ENCODE results near the gene RGS7.
"Not testable (repeated sequence)": the region's sequence is repeated elsewhere in the genome, so short reads cannot be mapped to it uniquely, and the experiment has no call there.

RGS7 gene

DNA sequence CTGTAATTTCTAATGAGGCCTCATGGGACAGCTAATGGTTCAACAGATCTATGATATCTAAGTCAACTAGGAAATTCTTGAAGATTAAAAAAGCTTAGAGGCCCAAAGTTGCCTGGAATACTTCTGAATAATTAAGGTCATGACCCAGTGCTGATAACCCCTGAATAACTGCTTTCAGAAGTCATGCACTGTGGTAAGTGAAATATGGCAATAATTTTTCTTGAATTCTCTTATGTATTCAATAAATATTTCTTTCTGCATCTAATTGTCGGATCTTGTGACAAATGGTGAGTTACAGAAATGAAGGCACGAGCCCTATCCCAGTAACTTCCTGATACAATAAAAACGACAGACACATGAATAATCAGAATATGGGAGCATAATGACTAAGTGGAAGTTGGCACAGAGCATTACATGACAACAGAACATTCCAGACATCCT lies 525.8 kb downstream of the RGS7 start:
- peak; percentile 79 for DNase-seq (ENCODE audit: low spot score)

DNA sequence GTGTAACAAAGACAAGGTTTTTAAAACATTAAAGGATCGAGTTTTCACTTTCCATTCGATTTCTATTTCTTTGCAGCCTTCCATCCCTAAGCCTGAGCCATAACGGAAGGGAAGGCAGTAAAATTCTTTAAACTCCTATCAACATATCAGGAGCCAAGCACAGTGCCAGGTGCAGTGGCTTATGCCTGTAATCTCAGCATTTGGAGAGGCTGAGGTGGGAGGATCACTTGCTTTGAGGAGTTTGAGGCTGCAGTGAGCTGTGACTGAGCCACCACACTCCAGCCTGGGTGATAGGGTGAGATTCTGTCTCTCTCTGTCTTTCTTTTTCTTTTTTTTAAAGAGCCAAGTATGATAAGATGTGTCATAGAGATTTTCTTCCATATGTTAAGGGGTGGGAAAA lies 527.5 kb downstream of the RGS7 start:
- no peak for DNase-seq (ENCODE audit: low spot score)

DNA sequence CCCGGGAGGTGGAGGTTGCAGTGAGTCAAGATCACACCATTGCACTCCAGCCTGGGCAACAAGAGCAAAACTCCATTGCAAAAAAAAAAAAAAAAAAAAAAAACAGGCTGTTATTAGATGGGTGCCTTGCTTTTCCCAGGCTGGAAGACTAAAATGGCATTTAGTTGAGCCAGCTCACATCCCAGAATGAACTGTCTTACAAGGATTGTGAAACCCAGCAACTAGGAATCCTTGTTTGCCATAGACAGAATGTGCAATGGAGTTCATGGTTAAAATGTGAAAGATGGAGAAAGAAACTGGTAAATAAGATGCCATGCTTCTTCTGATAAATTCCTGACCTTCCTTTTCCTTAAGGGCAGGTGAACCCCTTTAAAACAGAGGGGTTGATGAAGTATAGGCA lies 529.2 kb downstream of the RGS7 start:
- peak; percentile 20 for DNase-seq (ENCODE audit: low spot score)

DNA sequence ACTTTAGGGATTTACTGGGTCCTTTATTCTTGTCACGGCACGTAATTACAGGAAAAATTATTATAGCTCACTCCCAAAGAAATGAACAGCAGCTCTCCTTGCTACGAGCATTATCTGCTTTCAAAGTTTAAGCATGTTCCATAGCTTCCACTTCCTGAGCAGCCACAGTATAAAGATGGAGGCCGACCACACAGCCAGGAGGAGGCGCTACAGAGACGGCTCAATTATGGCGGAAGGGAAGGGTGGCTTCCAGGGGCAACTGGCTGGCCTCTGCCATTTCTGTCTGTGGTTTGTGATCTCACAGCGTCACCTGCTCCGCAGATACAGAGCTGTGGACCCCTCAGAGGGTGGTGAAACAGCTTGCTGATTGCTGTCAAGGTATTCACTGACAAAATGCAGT lies 532.8 kb downstream of the RGS7 start:
- no peak for DNase-seq (ENCODE audit: low spot score)

DNA sequence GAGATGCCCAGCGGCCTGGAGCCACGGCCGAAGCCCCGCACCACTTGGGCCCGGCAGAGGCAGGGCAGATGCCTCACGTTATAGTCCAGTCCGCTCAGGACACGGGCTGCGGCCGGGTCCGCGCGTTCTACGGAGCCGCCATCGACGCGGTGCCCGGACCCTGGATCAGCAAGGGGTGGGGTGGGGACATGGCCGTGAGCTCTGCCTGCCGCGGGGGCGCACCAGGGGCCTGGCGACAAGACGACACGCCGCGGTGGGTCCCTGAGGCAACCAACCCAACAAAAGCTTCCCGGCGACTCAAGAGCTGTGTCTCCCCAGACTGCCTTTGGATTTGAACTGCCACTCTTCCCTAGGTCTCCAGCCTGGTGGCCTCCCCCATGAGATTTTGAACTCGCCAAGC lies 533.6 kb downstream of the RGS7 start:
- DNase-seq (ENCODE audit: low spot score): no peak

DNA sequence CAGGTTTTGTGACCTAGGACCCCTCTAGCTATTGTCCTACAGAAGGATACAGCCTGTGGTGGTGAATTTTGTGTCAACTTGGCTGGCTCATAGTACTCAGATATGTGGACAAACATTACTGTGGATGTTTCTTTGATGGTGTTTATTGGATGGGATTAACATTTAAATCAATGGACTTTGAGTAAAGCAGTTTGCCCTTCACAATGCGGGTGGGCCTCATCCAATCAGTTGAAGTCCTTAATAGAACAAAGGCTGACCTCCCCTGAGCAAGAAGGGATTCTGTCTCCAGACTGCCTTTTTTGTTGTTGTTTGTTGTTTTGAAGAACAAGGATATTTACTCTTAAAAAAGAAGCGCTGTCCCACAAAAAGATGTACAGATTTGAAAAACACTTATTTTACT lies 535.1 kb downstream of the RGS7 start:
- no peak for DNase-seq (ENCODE audit: low spot score)

DNA sequence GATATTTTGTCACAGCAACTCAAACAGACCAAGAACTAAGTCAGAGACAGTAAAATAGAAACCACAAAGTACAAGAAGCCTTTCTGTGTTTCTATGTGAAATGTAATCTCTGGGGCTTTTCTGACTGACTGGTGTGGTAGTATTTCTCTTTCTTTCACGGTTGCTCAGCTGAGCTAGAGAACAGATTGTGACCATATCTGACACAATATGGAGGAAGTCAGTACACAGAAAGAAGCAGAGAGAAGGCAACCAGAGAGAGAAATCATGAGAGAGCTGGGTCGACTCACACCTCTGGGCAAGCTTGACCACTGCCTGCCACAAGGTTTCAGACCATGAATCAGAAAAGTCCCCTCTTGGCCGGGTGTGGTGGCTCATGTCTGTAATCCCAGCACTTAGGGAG lies 536.2 kb downstream of the RGS7 start:
- no peak for DNase-seq (ENCODE audit: low spot score)

DNA sequence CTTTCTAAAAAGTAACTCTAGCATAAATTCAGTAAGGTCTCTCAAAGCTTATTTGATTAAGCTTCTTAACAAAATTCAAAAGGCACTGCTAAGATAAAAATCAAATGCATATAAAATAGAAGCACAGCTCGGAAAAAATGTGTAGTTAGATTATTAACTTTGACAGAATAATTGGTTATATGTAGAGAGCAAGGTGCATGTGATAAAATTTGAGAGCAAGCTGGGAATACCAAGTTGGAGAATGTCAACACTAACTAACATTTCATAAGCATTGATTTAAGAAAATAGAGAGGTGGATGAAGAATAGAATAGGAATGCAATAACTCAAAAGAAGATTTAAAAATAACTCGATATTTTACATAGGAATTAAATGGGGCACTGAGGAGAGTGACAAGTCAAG lies 540.5 kb downstream of the RGS7 start:
- DNase-seq (ENCODE audit: low spot score): no peak

DNA sequence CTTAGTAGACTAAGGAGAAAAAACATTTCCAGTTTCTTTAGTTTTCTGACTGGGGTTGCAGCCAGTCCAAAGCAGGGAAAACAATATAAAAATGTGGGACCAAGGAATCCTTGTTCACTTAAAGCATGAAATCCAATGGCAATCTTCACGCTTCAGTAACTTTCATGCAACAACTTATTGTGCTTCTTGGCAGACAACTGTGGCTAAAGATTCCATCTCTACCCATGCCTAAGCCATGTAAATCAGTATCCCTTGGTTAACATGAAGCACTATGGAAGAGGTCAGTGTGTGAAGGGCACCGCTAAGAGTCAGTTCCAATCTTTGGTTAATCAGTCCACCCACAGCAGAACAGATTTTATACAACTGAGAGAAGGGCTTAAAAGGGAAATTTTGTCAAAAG lies 543.3 kb downstream of the RGS7 start:
- DNase-seq (ENCODE audit: low spot score): no peak

DNA sequence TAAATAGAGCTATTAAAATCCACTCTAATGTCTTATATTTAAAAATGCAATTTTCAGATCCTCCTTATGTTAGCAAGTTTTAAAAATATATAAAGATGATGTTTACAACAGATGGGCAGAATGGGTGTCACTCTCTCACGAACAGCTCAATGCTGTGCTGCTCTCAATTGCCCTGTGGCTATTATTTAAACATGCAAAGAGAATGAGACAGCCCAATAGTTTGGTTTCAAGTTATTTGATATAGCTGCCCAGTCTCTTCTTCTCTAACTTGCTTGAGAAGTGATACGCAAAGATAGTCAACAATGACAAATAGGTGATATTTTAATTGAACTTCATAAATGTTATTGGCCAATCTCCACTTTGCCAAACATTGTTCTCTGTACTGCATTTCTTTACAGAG lies 545.7 kb downstream of the RGS7 start:
- DNase-seq (ENCODE audit: low spot score): no peak

DNA sequence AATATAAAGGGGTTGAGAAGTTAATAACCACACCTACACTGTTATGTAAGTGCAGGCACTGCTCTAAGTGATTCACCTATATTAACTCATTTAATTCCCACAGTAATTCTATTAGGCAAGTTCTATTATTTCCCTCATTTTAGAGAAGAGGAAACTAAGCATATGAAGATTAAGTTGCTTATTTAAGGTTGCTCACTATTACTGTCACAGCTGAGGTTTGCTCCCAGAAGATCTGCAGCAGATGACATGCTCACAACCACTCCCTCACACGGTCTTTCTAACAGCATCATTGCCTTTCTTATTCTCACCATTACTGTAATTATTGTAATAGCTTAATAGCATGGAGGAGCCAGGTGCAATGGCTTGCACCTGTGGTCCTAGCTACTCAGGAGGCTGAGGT lies 548.6 kb downstream of the RGS7 start:
- DNase-seq (ENCODE audit: low spot score): no peak

DNA sequence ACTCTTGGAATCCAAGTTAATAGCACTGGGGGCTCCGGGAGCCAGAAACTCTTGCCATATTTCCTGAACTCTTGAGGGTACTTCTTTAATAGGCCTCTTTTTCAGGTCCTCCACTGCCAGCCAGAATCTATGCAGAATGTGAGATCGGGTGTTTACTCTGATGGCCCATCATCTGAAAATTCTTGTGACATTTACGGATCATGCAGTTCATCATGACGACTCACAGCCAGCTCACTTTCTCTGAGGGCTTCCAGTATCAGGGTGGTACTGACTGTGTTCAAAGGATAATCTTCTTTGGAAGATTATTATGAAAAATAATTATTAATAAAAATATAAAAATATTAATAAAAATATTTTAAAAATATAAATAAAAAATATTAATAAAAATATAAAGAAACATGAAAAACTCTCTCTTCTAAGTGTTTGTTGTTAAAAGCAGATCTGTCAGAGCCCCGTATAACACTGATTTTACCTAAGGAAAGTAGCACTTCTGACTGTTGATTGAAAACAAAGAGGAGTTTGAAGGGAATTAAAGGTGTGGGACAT lies 550.7 kb downstream of the RGS7 start:
- no peak for DNase-seq (ENCODE audit: low spot score)

DNA sequence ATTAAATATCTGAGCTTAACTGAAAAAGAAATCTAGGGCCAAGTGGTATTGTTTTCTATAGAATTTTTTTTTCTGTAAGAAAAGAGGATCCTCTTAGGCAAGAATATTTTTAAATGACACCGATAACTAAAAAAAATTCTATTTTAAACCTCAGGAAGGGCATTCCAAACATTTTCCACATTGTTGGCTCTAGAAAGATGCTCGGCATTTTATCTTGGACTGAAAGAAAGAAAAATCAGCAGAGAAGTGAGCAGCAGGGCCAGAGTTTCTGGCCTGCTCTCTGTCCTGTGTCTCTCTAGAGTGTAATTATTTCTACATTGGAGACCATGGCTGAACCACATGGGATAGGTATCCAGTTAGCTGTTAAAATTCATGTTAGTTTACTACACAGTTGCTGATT lies 552.5 kb downstream of the RGS7 start:
- DNase-seq (ENCODE audit: low spot score): peak; percentile 61

DNA sequence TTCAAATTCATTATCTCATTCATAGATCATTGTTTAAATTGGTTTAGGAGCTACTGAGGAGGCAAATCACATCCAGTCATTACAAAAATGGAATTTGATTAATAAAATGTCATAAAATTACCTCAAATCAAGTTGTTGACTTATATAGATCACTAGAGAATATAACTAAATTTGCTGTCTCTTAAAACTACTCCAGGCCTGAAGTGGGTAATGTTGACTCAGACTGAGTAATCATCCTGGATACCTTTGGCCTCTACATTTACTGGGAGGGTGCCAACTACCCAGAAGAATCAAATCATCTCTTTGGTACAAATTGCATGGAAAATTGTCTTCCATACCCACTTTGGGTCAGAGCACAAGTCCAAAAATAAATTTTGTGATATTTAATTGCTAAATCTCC lies 553.9 kb downstream of the RGS7 start:
- DNase-seq (ENCODE audit: low spot score): peak; percentile 21

DNA sequence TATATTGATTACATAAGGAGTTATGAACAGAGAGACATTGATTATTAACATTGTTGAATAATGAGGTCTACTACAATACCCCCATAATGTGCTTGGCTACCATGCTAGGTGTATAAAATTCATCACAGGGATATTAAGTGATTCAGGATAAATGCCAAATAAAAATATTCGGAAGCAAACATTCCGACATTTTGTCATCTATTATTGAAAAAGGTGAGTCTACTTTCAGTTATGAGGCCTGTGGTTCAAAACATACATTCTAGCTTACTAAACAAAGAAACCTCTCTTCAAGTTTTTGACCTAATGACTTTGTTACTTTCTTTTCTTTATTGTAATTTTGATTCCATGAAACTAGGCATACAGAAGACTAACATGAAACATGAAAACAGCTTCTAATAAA lies 554.7 kb downstream of the RGS7 start:
- no peak for DNase-seq (ENCODE audit: low spot score)

DNA sequence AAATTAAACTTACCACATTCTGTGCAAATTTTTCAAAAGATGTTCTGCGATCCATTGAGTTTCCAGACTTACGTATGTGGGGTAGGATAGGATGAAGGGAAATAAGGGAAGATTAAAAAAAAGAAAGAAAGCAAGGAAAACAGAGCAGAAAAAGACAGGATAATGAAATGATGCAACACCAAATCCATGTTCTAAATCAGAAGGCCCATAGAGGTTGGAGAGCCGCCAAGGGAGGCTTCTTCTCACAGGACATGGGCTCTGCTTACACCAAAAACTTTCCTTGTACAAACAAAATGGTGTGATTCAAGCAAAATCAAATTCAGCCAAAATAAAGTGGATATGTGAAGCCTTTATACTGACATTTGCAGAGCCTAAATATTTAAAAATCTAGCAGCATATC lies 555.6 kb downstream of the RGS7 start:
- DNase-seq (ENCODE audit: low spot score): no peak

DNA sequence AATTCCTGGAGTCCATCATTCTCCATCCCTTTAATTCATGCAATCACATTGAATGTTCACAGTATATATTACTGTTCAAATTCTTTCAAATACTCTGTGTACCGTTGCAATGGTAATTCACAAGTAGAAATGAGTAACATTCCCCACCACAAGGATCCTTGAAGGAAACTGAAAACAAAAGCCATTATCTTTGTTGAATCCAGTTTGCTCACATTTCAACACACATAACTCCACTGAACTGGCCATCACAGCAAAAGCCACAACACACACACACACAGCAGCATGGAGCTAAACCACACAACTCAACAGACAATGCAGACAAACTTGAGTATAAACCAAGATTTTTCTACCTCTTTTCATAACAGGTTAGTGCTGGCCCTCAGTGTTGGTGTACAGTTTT lies 556.7 kb downstream of the RGS7 start:
- DNase-seq (ENCODE audit: low spot score): no peak

DNA sequence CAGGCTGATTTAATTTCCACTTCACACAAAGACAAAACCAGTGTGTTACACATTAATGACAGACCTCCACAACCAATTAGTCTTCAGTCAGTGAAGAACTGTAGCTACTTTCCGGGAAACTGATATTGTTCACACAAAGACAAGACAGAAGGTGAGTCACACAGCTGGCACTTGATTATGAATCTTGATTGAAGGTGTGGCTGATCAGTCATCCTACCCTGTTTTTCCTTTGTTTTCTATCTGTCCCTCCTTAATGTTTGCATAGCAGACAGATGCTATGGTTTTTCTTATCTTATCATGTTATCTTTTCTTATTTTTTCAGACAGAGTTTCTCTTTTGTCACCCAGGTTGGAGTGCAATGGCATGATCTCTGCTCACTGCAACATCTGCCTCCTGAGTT lies 560.0 kb downstream of the RGS7 start:
- no peak for DNase-seq (ENCODE audit: low spot score)

DNA sequence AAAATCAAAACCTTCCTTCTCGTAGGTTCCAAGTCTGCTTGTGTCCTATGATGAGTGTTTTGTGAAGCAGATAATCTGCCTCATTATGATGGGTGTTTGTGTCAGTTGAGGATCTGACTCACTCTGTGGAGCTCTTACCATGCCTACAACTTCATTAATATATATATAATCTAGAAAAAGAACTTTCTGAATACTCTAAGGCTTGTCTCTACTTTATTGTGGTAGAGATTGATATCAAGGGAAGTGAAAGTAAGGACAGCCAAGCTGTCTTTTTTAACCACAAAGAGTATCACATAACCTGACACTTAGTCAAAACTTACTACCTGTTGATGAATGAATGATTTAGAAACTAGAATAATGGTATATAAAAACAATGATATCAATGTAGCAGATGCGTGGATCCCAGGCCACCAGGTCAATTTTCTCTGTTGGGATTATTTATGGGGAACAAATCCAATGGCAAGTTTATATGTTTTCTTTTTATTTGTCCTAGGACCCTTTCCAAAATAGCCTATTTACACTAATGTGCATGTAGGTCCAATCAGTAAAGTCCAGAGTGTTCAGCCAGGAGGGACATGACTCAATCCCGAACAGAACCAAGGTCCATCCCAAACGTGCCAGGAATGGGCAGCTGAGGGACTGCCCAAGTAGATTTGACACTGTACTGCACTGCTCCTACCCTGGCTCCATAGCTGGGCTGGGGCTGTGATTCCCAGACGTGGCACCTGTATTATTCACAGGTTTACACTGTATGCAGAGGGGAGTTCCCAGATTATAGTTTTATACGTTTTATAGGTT lies 562.8 kb downstream of the RGS7 start:
- no peak for DNase-seq (ENCODE audit: low spot score)

DNA sequence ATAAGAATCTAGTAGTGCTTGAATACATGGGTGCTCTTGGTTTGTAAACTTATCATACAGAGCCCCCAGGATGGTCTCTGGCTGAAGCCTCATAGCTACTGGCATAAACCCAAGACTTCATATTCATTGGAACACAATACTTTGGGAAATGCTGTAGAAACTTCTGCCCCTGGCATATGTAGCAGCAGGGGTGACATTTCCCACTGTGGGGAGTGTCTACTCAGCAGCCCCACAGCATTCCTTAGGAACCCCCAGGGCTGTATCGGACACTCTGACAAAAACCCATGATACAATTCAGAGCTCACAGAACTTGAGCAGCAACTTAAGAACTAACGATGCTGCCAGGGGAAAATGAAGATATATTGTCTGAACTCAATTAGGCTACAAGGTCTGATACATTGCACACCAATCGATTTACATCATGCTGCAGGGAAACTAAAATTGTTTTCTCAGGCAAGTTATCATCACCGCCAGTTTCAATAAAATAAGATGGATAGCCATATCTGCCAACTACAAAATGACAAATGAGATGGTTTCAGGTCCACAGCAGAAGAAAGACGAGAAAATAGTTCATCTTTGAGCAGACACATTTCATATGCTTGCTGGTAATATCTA lies 564.0 kb downstream of the RGS7 start:
- DNase-seq (ENCODE audit: low spot score): no peak

DNA sequence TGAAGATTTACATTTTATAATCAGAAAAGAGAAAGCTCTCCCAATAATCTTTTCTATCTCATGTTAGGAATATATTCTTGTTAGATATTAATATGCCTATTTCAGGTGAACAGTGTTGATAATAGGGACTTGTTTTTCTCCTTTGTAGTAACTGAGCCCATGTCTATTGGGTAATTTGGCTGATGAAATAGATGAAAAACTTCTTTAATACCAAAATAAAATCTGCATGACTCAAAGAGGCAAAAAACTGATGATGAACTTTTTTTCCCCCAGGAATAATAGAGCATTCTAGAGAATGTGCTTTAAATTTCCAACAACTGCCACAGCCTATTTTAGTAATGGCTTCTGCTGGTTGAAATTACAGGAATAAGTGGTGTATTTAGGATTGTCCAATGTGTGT lies 566.1 kb downstream of the RGS7 start:
- peak; percentile 43 for DNase-seq (ENCODE audit: low spot score)

DNA sequence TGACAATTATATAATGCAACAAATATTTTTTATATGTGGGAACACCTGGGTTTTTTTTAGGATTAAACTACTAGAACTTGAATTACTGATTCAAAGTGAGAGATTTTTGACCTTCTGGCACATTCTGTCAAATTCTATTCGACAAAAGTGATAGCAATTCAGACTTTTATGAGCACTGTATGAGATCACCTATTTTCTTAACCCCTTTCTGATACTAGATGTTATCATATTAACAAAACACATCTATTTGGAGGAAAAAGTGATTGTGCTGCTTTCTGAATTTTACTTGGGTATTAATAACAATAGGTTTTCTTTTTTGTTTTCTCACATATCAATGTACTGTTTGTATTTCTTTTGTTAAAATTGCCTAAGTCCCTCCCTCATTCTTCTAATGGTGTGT lies 570.1 kb downstream of the RGS7 start:
- no peak for DNase-seq (ENCODE audit: low spot score)

DNA sequence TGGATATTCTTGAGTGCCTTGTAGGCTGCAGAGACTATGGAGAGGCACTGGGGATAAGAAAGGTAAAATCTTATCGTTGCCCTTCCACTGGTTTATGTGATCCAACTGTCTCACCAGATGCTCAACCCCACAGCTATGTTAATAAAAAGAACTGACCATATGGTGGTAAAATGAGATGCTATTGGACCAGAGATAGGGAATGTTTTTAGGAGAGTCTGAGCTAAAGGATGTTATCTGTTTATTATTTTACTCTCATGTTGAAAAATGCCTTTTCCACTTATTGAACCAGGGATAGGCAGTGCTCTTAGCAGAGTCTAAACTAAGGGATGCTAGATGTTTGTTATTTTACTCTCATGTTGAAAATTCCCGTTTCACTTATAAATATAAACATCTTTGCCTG lies 572.2 kb downstream of the RGS7 start:
- DNase-seq (ENCODE audit: low spot score): no peak

DNA sequence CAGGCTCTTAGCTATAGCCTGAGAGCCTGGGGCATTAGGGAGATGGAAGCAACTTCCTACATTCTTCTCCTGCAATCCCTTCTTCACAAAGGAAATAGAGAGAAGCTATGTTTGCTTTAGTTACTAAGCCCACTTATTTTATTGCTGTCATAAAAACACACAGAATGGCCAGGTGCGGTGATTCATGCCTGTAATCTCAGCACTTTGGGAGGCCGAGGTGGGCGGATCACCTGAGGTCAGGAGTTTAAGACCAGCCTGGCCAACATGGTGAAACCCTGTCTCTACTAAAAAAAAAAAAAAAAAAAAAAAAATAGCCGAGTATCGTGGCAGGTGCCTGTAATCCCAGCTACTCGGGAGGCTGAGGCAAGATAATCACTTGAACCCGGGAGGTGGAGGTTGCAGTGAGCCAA lies 573.3 kb downstream of the RGS7 start:
- DNase-seq (ENCODE audit: low spot score): not testable (repeated sequence)
